Renal cortical epithelial cell (primary cell): ENCODE data around the gene MLX. TPM values are rescaled to one million over a fixed set of nuclear protein-coding genes. Genes with fewer than 3 reads are reported as not detected.
"Not testable (repeated sequence)": the region's sequence is repeated elsewhere in the genome, so short reads cannot be mapped to it uniquely, and the experiment has no call there.

Experiments
- DNase-seq: peaks from one replicate; pipeline ENCODE4 v3.0.0-alpha.2; 2011; ENCODE audit warnings: low read depth
- total RNA-seq: library from RNA; depleted of rRNA; stranded (reverse); fragments of >200 nt; gene quantifications from 2 replicates; pipeline ENCODE4 v1.2.3, GENCODE V29; 2014

The MLX gene
- total RNA-seq, 1 donor from 2014 or later, result 21.9 TPM

- peak; percentile 58 for DNase-seq
Observed at GRCh38 chr17:42578282-42578869, 11.5 kb downstream of the MLX start.

- no peak for DNase-seq
Observed at GRCh38 chr17:42579794-42580551, 13.1 kb downstream of the MLX start.

GRCh38 chr17:42581744-42582270, 14.9 kb downstream of the MLX start:
- no peak for DNase-seq

GRCh38 chr17:42584880-42585279, 18.0 kb downstream of the MLX start:
- no peak for DNase-seq

GRCh38 chr17:42585353-42585752, 18.5 kb downstream of the MLX start:
- no peak for DNase-seq

- no peak for DNase-seq
Observed at GRCh38 chr17:42586514-42587230, 19.8 kb downstream of the MLX start.

- no peak for DNase-seq
Observed at GRCh38 chr17:42590886-42591285, 24.0 kb downstream of the MLX start.

GRCh38 chr17:42591411-42591810, 24.5 kb downstream of the MLX start:
- DNase-seq, result no peak

GRCh38 chr17:42596386-42596785, 29.5 kb downstream of the MLX start:
- no peak for DNase-seq

GRCh38 chr17:42598905-42599304, 32.0 kb downstream of the MLX start:
- DNase-seq, result no peak

- DNase-seq, result no peak
Observed at GRCh38 chr17:42603318-42603717, 36.4 kb downstream of the MLX start.

- no peak for DNase-seq
Observed at GRCh38 chr17:42607769-42608168, 40.9 kb downstream of the MLX start.

- no peak for DNase-seq
Observed at GRCh38 chr17:42608305-42609181, 41.6 kb downstream of the MLX start.

- DNase-seq, result peak; percentile 97
Observed at GRCh38 chr17:42609182-42609813, 42.4 kb downstream of the MLX start, which contains the start of the genes RETREG3 and TUBG1. RETREG3 (minus strand) TSS chr17:42609374; CDS start chr17:42609324, 50 bp downstream. TUBG1 (plus strand) TSS chr17:42609683; CDS start chr17:42609738, 55 bp downstream.

GRCh38 chr17:42609814-42610801, 43.2 kb downstream of the MLX start:
- DNase-seq, result not testable (repeated sequence)

- no peak for DNase-seq
Observed at GRCh38 chr17:42612013-42612412, 45.1 kb downstream of the MLX start.

GRCh38 chr17:42613699-42614295, 46.9 kb downstream of the MLX start:
- DNase-seq, result no peak

- no peak for DNase-seq
Observed at GRCh38 chr17:42617956-42618431, 51.1 kb downstream of the MLX start.
